Measurements from ENCODE around the gene PLP2. TPM values are rescaled to one million over a fixed set of nuclear protein-coding genes. Genes with fewer than 3 reads are reported as not detected.

PLP2 gene
- total RNA-seq, 1 experiment from 2014 or later: 94.5 TPM

DNA sequence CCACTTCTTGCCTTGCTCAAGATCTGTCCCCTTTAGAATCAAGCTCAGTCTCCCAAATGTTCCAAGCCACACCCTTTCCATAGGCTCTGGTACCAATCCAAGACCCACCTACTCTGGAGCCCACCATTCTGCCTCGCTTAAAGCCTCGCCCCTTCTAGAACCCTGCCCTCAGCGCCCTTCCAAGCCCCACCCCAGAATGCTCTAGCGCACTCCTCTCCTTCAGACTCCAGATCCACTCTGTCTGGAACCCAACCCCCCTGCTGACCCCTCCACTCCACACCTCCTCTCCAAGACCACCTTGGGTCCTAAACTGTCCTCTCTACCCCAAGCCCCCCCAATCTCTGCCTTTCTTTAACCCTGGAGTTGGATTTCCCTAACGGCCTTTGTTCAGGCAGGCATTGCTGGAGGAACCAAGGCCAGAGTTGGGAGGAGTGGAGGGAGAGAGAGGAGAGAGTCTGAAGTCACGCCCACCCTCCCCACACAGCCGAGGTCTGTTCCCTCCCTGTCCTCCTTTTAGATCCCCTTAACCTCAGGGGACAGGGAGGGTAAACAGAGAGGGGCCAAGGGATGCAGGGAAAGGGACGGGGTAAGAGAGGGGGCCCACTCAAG, 16.9 kb downstream of the PLP2 start:
- H3K4me1 ChIP-seq (replicated peaks; ENCODE audit: insufficient read depth): no peaks in the 10 kb centered on the region
- intact Hi-C loops (cut with micrococcal nuclease; ENCODE audit: unreplicated experiment): loop anchor here (10.0 kb wide), 1 partner anchor 144 kb away; the partner anchor contains the start of gene TFE3
- ChIA-PET CTCF (no interaction called here), POLR2A (ENCODE audit: unreplicated experiment) (interaction anchor here (0.6 kb wide), 1 partner anchor 43 kb away, joined by 3 read pairs; no protein-coding TSS in a partner anchor)
- H3K9me2 ChIP-seq (ENCODE audit: insufficient read depth): no peaks in the 10 kb centered on the region
- H3K4me2 ChIP-seq: no peak overlapping the region
- H3K36me3 ChIP-seq (ENCODE audit: low read depth): no peaks in the 10 kb centered on the region
- no peak overlapping the region for H2AFZ ChIP-seq
- no peak for DNase-seq
- no peaks in the 10 kb centered on the region for H3K9me3 ChIP-seq (ENCODE audit: insufficient read depth, low read depth)
- no peaks in the 10 kb centered on the region for H3K27me3 ChIP-seq (ENCODE audit: insufficient read depth, low read depth)
- 0 out of 2 replicates have a peak, but pooled peaks cover 6% of the 10 kb centered on the region for H3K79me2 ChIP-seq (ENCODE audit: low read depth)
- TF ChIP-seq, protein P1, sequence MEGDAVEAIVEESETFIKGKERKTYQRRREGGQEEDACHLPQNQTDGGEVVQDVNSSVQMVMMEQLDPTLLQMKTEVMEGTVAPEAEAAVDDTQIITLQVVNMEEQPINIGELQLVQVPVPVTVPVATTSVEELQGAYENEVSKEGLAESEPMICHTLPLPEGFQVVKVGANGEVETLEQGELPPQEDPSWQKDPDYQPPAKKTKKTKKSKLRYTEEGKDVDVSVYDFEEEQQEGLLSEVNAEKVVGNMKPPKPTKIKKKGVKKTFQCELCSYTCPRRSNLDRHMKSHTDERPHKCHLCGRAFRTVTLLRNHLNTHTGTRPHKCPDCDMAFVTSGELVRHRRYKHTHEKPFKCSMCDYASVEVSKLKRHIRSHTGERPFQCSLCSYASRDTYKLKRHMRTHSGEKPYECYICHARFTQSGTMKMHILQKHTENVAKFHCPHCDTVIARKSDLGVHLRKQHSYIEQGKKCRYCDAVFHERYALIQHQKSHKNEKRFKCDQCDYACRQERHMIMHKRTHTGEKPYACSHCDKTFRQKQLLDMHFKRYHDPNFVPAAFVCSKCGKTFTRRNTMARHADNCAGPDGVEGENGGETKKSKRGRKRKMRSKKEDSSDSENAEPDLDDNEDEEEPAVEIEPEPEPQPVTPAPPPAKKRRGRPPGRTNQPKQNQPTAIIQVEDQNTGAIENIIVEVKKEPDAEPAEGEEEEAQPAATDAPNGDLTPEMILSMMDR (conservative IDR thresholded peaks at IDR 0.05): no peak
- TF ChIP-seq EZH2 (IDR thresholded peaks at IDR 0.05; ENCODE audit: low read depth): no peak
- H3K27ac ChIP-seq: no peak overlapping the region
- H3F3A ChIP-seq (ENCODE audit: insufficient read depth, low read depth): no peaks in the 10 kb centered on the region
- H4K20me1 ChIP-seq (ENCODE audit: insufficient read depth): no peaks in the 10 kb centered on the region
- no peak overlapping the region for H3K4me3 ChIP-seq
- BruUV-seq (replicated peaks): no TSS peak

DNA sequence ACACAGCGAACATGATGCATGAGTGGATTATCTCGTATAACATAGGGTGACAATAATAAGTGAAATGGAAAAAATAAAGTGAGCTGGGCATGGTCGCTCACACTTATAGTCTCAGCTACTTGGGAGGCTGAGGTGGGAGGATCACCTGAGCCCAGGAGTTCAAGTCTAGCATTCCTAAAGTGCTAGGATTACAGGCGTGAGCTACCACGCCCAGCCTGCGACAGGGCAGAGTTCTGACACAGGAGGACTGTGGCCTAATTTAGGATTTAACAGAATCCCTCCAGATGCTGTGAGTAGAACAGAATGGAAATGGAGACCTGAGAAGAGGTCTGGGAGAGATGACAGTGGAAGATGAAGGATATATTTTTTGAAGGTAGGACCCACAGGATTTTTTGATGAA, 17.9 kb downstream of the PLP2 start:
- Histone ChIP-seq H3K4me1 (replicated peaks; ENCODE audit: insufficient read depth) (no peaks in the 10 kb centered on the region), H3K9me3 (ENCODE audit: insufficient read depth, low read depth) (no peaks in the 10 kb centered on the region), H3K79me2 (ENCODE audit: low read depth) (0 out of 2 replicates have a peak, but pooled peaks cover 6% of the 10 kb centered on the region), H3K9me2 (ENCODE audit: insufficient read depth) (no peaks in the 10 kb centered on the region), H3F3A (ENCODE audit: insufficient read depth, low read depth) (no peaks in the 10 kb centered on the region), H3K27ac (no peak overlapping the region), H3K36me3 (ENCODE audit: low read depth) (no peaks in the 10 kb centered on the region), H4K20me1 (ENCODE audit: insufficient read depth) (no peaks in the 10 kb centered on the region), H3K4me2 (peak overlapping the region; percentile 38), H3K27me3 (ENCODE audit: insufficient read depth, low read depth) (no peaks in the 10 kb centered on the region), H2AFZ (no peak overlapping the region), H3K4me3 (peak overlapping the region; percentile 49; the same call in 1 of the 2 replicates)
- intact Hi-C loops (cut with micrococcal nuclease; ENCODE audit: unreplicated experiment): loop anchor here (2.0 to 10.0 kb wide), 2 partner anchors 79 to 145 kb away; partner anchors contain the start of genes PPP1R3F and TFE3
- ChIA-PET CTCF (interaction anchor here (0.5 kb wide), 1 partner anchor 93 kb away, joined by 4 read pairs; no protein-coding TSS in a partner anchor), POLR2A (ENCODE audit: unreplicated experiment) (interaction anchor here (0.7 to 0.9 kb wide), 2 partner anchors 22 to 79 kb away, joined by 5 to 12 read pairs; no protein-coding TSS in a partner anchor)
- no peak for DNase-seq
- no TSS peak for BruUV-seq (replicated peaks)
- TF ChIP-seq EZH2 (IDR thresholded peaks at IDR 0.05; ENCODE audit: low read depth): no peak
- TF ChIP-seq, protein P1 (conservative IDR thresholded peaks at IDR 0.05): no peak

DNA sequence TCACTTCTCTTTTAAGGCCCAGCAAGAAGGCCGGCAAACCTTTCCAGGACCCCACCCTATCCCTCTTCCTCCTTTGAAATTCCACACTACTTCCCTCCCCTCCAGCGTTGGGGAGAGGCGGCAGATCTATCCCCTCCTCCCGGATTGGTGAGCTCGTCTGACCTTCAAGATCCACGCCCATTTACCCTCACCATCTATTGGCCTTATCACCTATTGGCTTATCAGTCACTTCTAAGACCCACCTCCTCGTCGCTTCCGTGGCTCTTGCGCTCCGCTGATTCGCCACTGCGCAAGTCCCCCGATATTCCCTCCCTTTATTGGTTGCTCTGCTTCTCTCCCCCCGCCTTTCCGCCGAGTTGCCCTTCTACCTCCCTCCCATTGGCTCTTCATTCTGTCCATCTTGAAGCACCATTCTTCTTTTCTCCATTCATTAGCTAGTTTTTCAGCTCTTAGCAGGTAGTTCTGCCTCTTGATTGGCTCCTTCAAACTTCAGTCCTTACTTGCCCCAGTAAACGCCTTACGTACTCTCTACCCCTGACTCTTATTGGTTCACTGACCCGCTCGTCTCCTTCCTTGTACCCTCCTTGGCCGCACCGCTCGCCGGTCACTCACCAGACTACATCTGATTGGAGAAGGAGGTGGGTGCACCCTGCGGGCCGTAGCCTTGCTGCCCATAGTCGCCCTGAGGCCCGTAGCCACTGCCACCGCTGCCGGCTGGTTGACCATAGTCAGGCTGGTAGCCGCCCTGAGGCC, 19.3 kb downstream of the PLP2 start:
- H3K79me2 ChIP-seq (ENCODE audit: low read depth): no peaks in the 10 kb centered on the region
- no peaks in the 10 kb centered on the region for H3F3A ChIP-seq (ENCODE audit: insufficient read depth, low read depth)
- H2AFZ ChIP-seq: 0 out of 2 replicates have a peak overlapping the region, but pooled peaks have one; percentile 48
- H4K20me1 ChIP-seq (ENCODE audit: insufficient read depth): no peaks in the 10 kb centered on the region
- peak overlapping the region; percentile 57; the same call in 1 of the 2 replicates for H3K4me3 ChIP-seq
- H3K27ac ChIP-seq: peak overlapping the region; percentile 60; the same call in 1 of the 2 replicates
- no peaks in the 10 kb centered on the region for H3K36me3 ChIP-seq (ENCODE audit: low read depth)
- peak overlapping the region; percentile 54; the same call in 1 of the 2 replicates for H3K4me2 ChIP-seq
- no peaks in the 10 kb centered on the region for H3K9me3 ChIP-seq (ENCODE audit: insufficient read depth, low read depth)
- H3K9me2 ChIP-seq (ENCODE audit: insufficient read depth): no peaks in the 10 kb centered on the region
- DNase-seq: peak; percentile 79 to 95
- CTCF ChIA-PET: interaction anchor here (1.0 kb wide), 1 partner anchor 35 kb away, joined by 3 read pairs; no protein-coding TSS in a partner anchor
- intact Hi-C loops (cut with micrococcal nuclease; ENCODE audit: unreplicated experiment): loop anchor here (2.0 kb wide), 1 partner anchor 78 kb away; the partner anchor contains the start of gene PPP1R3F
- TF ChIP-seq, protein P1 (conservative IDR thresholded peaks at IDR 0.05): no peak
- no peak for TF ChIP-seq EZH2 (IDR thresholded peaks at IDR 0.05; ENCODE audit: low read depth)
- POLR2A ChIA-PET (ENCODE audit: unreplicated experiment): interaction anchor here (0.5 to 1.4 kb wide), 10 partner anchors 10 to 913 kb away, joined by 3 to 14 read pairs (median 6); partner anchors contain the start of genes CCDC22 and PPP1R3F
- no peaks in the 10 kb centered on the region for H3K27me3 ChIP-seq (ENCODE audit: insufficient read depth, low read depth)
- H3K4me1 ChIP-seq (replicated peaks; ENCODE audit: insufficient read depth): no peaks in the 10 kb centered on the region
- BruUV-seq (replicated peaks): no TSS peak
